Heart right ventricle (tissue), 16 donors: ENCODE data around the gene CFB. TPM values are rescaled to one million over a fixed set of nuclear protein-coding genes. Genes with fewer than 3 reads are reported as not detected.

Source experiments
- ATAC-seq, 8 donors: fragments of 200-7000 bp; cut with Tn5 transposase; one replicate each; pipeline ENCODE4 v1.9.1; 2020; ENCODE audit warnings: mild to moderate bottlenecking in 8 of 8, moderate library complexity in 8 of 8, moderate number of reproducible peaks in 1 of 8
- DNase-seq, 2 donors: peaks; one replicate each; pipeline ENCODE4 v3.0.0-alpha.2; 2020
- H3K27ac ChIP-seq, 10 donors: fragments of 200-600 bp; sonication (generic) in 2 of 10; one replicate each; pipeline versions ENCODE4 v1.5.0 to v1.8.0; 2020 to 2022; ENCODE audit warnings: mild to moderate bottlenecking in 3 of 10
- H3K27me3 ChIP-seq, 7 donors: fragments of 200-600 bp; one replicate each; pipeline ENCODE4 v1.8.0; 2021 to 2022; ENCODE audit warnings: mild to moderate bottlenecking in 2 of 7
- H3K36me3 ChIP-seq, 9 donors: fragments of 200-600 bp; sonication (generic) in 1 of 9; one replicate each; pipeline versions ENCODE4 v1.5.0 to v1.8.0; 2020 to 2022; ENCODE audit warnings: mild to moderate bottlenecking in 2 of 9
- H3K4me1 ChIP-seq, 9 donors: fragments of 200-600 bp; sonication (generic) in 1 of 9; one replicate each; pipeline versions ENCODE4 v1.5.0 to v1.8.0; 2020 to 2022; ENCODE audit warnings: mild to moderate bottlenecking in 4 of 9
- H3K4me3 ChIP-seq, 10 donors: fragments of 200-600 bp; sonication (generic) in 2 of 10; one replicate each; pipeline versions ENCODE4 v1.5.0 to v1.8.0; 2020 to 2022; ENCODE audit warnings: mild to moderate bottlenecking in 7 of 10, moderate library complexity in 2 of 10
- H3K9me3 ChIP-seq, 11 donors: fragments of 200-600 bp in 10 of 11; sonication (generic) in 2 of 11; one replicate each; pipeline versions ENCODE4 v1.5.0 to v1.8.0; 2013 to 2022; ENCODE audit warnings: mild to moderate bottlenecking in 2 of 11, control low read depth in 1 of 11, moderate library complexity in 1 of 11
- whole genome bisulfite sequencing, 2 donors: extraction: QIAGEN DNeasy Blood & Tissue Kit; methylation state at CpG; one replicate each; pipeline ENCODE4 v1.1.7; 2013; ENCODE audit warnings: inconsistent platforms in 1 of 2; 5-methylcytosine and 5-hydroxymethylcytosine counted together
- intact Hi-C, 10 donors: fragments of 100-400 bp; cut with DNase I; formaldehyde crosslinking; loops; one replicate each; pipeline versions ENCODE4 v1.11.1 to v1.14.2; 2022
- polyA plus RNA-seq, 2 donors: library from polyadenylated mRNA; stranded (reverse); fragments of 200-250 nt; gene quantifications; one replicate each; pipeline ENCODE4 v1.2.3, GENCODE V29; 2013
- total RNA-seq, 10 donors: library from RNA; stranded (reverse); fragmentation: NEBNext Ultra II Directional in 3 of 10; extraction: Animal tissue kit (Norgen Biotek cat#: 25700) in 3 of 10; gene quantifications; one replicate each; pipeline versions ENCODE4 v1.2.1 to v1.2.4, GENCODE V29; 2021 to 2023
- TF ChIP-seq, protein P1 (sequence below), 9 donors: fragments of 200-600 bp; sonication (generic) in 2 of 9; IDR thresholded peaks; one replicate each; pipeline versions ENCODE4 v1.5.0 to v1.8.0; 2021 to 2022; ENCODE audit warnings: antibody characterized with exemption in 9 of 9, mild to moderate bottlenecking in 5 of 9, moderate library complexity in 1 of 9
- donor health status: Arrhythmogenic right ventricular cardiomyopathy.
- donor health status: ischemic (EF 13 %, LVEDD 7.1; RV severe dilation, severe dysfunction).
- donor health status: healthy with polysubstance abuse.
- donor health status: DM: no; HTN: yes; CAD: no.
- donor health status: DM: no; HTN: no; CAD: no.
- donor health status: ischemic (EF 25% LVEDD 6.9; RV normal size, moderate dysfunction).
- donor health status: ischemic (EF 25% LVEDD 5.7; RV mildly dilated, moderate dysfunction).
- donor health status: healthy.
- donor health status: DM: yes; HTN: yes; CAD: no.
- donor health status: Ischemic cardiomyopathy.
- donor health status: ischemic (EF 35%, LVEDD 5.7; RV mildly dilated, moderate dysfunction).
- donor health status: nonischemic (EF 11% LVEDD 7.7; RV severe dilation, severe dysfunction).
- donor health status: DM: yes; HTN: yes; CAD: no.
- donor health status: PGD.
- donor health status: ischemic (EF 29% LVEDD 5.4; RV normal size, mild dysfunction).
- donor health status: nonischemic (EF 23%, LVEDD 6.1; RV moderate dilation, normal function).

Gene CFB
- total and polyA plus RNA-seq, 12 donors: 2.8 to 24.4 (median 6.0) TPM

DNA sequence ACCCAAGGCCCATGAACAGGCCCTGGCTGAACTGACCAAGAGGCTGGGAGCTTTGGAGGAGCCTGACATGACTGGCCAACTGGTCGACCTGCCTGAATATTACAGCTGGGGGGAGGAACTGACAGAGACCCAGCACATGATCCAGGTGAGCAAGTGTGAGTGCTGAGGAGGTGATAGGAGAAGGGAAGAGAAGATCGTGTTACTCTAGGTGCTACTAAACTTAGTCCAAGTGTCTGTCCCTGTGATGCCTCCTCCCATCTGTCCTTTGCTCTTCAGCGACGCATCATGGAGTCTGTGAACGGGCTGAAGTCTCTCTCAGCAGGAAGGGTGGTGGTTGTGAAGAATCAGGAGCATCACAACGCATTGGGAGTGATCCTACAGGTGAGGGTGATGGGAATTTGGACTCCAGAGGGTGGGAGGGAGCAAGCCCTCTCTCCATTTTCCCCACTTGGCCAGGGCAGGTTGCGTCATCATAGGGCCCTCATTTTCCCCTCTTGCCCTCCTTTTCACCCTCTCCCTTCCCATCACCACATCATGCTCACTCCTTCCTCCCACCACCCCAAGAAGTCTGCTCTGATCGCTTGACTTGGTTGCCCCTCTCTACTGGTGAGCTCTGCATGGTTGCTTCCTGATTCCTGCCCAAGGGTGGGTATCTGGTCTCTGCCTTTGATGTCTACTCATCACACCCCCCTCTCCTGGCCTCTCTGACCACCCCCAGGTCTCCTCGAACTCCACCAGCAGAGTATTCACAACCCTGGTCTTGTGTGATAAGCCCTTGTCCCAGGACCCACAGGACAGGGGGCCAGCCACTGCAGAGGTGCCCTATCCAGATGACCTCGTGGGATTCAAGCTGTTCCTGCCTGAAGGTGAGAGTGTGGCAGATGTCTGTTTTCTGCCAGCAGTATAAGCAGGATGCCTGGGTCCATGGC lies 21.4 kb downstream of the CFB start:
- intact Hi-C loops: no loop called here
- TF ChIP-seq, protein P1, sequence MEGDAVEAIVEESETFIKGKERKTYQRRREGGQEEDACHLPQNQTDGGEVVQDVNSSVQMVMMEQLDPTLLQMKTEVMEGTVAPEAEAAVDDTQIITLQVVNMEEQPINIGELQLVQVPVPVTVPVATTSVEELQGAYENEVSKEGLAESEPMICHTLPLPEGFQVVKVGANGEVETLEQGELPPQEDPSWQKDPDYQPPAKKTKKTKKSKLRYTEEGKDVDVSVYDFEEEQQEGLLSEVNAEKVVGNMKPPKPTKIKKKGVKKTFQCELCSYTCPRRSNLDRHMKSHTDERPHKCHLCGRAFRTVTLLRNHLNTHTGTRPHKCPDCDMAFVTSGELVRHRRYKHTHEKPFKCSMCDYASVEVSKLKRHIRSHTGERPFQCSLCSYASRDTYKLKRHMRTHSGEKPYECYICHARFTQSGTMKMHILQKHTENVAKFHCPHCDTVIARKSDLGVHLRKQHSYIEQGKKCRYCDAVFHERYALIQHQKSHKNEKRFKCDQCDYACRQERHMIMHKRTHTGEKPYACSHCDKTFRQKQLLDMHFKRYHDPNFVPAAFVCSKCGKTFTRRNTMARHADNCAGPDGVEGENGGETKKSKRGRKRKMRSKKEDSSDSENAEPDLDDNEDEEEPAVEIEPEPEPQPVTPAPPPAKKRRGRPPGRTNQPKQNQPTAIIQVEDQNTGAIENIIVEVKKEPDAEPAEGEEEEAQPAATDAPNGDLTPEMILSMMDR (IDR thresholded peaks at IDR 0.05): no peak
- H3K4me3 ChIP-seq: no peak overlapping the region
- 86 to 89% methylated on average over 10 of the region's 10 CpGs for WGBS, 2 donors
- DNase-seq: no peak
- H3K36me3 ChIP-seq: peaks cover 0 to 85% (median 55%) of the 10 kb centered on the region in 9 donors
- no peaks in the 10 kb centered on the region for H3K27me3 ChIP-seq
- ATAC-seq: no peak
- peaks cover 0 to 18% (median 13%) of the 10 kb centered on the region in 9 donors for H3K4me1 ChIP-seq
- no peaks in the 10 kb centered on the region for H3K9me3 ChIP-seq
- H3K27ac ChIP-seq: no peak overlapping the region

DNA sequence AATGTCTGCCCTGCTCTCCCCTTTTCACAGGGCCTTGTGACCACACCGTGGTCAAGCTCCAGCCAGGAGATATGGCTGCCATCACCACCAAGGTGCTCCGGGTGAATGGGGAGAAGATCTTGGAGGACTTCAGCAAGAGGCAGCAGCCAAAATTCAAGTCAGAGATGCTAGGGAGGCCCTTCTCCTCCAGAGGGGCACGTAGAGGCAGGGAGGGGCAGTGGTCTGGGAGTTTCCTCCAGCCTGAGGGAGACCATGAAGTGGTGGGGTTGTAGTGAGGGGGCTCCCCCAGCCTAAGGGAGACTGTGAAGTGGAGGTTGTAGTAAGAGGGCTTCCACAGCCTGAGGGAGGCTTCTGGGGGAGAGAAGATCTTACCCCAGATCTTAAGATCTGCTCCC lies 22.0 kb downstream of the CFB start:
- H3K36me3 ChIP-seq: peaks cover 0 to 79% (median 49%) of the 10 kb centered on the region in 9 donors
- 84 to 87% methylated on average over 3 of the region's 3 CpGs for WGBS, 2 donors
- no peak overlapping the region for H3K27ac ChIP-seq
- H3K9me3 ChIP-seq: no peaks in the 10 kb centered on the region
- no peaks in the 10 kb centered on the region for H3K27me3 ChIP-seq
- H3K4me3 ChIP-seq: no peak overlapping the region
- ATAC-seq (no peak), DNase-seq (no peak)
- H3K4me1 ChIP-seq: peaks cover 2 to 22% (median 17%) of the 10 kb centered on the region in 9 donors
- TF ChIP-seq, protein P1 (IDR thresholded peaks at IDR 0.05): no peak
- intact Hi-C loops: no loop called here

DNA sequence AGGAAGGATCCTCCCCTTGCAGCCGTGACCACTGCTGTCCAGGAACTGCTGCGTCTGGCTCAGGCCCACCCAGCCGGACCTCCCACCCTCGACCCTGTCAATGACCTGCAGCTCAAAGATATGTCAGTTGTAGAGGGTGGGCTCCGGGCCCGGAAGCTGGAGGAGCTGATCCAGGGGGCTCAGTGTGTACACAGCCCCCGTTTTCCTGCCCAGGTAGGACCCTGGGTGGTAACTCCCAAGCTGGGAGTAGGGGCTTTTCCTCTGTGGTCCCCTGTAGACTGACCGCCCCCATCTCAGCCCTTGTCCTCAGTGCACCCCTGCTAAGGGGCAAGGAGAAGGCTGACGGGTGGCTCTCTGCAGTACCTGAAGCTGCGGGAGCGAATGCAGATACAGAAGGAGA lies 22.4 kb downstream of the CFB start:
- 86 to 93% methylated on average over 11 of the region's 11 CpGs for WGBS, 2 donors
- Histone ChIP-seq H3K4me3 (no peak overlapping the region), H3K4me1 (peaks cover 5 to 26% (median 21%) of the 10 kb centered on the region in 9 donors), H3K27me3 (no peaks in the 10 kb centered on the region), H3K36me3 (peaks cover 0 to 75% (median 45%) of the 10 kb centered on the region in 9 donors), H3K27ac (no peak overlapping the region), H3K9me3 (no peaks in the 10 kb centered on the region)
- ATAC-seq: no peak
- TF ChIP-seq, protein P1 (IDR thresholded peaks at IDR 0.05): no peak
- intact Hi-C loops: no loop called here
- no peak for DNase-seq

DNA sequence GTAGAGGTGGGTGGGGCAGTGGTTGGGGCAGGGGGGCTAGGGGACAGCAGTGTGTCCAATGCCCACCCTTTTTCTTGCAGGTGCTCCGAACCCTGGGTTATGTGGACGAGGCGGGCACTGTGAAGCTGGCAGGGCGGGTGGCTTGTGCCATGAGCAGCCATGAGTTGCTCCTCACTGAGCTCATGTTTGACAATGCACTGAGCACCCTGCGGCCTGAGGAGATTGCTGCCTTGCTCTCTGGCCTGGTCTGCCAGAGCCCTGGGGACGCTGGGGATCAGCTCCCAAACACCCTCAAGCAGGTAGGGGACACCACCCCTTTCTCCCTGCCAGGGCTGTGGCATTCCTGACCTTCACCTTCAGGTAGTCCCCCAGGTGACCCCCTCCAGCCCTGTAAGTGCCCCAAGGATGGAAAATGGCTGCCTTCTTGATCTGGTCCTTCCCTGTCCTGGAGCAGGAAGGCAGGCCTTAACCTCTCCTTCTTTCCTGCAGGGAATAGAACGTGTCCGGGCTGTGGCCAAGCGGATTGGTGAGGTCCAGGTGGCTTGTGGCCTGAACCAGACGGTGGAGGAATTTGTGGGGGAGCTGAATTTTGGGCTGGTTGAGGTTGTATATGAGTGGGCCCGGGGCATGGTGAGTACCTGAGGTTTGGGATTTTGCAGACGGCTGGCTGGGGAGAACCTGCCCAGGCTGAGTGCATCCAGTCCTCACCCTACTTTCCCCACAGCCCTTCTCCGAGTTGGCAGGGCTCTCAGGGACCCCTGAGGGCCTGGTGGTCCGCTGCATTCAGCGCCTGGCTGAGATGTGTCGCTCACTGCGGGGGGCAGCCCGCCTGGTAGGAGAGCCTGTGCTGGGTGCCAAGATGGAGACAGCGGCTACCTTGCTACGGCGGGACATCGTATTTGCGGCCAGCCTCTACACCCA lies 23.2 kb downstream of the CFB start:
- Histone ChIP-seq H3K36me3 (peaks cover 0 to 72% (median 37%) of the 10 kb centered on the region in 9 donors), H3K4me3 (no peak overlapping the region), H3K27ac (no peak overlapping the region), H3K4me1 (peaks cover 6 to 31% (median 24%) of the 10 kb centered on the region in 9 donors), H3K27me3 (no peaks in the 10 kb centered on the region), H3K9me3 (no peaks in the 10 kb centered on the region)
- intact Hi-C loops: no loop called here
- ATAC-seq (no peak), DNase-seq (no peak)
- WGBS, 2 donors: 85 to 89% methylated on average over 23 of the region's 23 CpGs
- TF ChIP-seq, protein P1 (IDR thresholded peaks at IDR 0.05): no peak
